NAMALWA (cell line): ENCODE data around the gene LYPD6B.

ENCODE experiments used
- DNase-seq: peaks from one replicate; pipeline ENCODE4 v3.0.0-alpha.2; 2015; ENCODE audit warnings: low spot score

LYPD6B gene

DNA sequence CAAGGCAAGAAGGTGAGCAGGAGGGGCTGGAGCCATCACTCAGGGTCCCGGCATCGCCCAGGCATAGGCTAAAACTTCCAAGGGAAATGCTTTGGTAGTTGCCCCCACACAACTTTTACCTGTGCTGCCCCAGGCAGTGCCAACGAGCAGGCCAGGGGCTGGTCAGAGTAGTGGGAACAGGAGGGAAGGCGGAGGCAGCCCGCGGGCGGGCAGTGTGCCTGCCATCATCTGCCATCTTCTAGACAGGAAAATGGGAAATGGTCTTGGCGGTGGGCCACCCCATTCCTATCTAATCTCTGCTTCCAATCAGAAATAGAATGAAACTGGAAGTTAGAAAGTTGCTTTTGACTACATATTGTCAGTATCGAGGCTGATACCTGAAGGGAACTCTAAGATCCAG is 26.0 kb upstream of the LYPD6B start:
- no peak for DNase-seq

DNA sequence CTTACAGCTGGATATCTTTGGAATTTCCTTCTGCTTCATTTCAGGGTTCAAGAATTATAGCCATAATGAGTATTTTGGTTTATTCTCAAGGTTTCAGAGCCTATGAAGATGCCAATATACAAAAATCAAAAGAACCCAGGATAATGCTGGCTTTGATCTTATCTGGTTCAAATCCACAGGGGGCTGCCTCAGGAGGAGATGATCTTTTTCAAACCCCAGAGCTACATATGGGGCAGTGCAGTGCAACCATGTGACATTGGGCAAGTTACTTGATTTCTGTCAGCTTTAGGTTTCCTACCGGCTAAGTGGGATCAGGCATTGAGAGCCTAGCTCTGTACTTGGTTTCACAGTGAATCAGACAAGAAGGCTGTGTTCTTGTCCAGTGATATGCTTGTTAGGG is 23.0 kb upstream of the LYPD6B start:
- DNase-seq = no peak

DNA sequence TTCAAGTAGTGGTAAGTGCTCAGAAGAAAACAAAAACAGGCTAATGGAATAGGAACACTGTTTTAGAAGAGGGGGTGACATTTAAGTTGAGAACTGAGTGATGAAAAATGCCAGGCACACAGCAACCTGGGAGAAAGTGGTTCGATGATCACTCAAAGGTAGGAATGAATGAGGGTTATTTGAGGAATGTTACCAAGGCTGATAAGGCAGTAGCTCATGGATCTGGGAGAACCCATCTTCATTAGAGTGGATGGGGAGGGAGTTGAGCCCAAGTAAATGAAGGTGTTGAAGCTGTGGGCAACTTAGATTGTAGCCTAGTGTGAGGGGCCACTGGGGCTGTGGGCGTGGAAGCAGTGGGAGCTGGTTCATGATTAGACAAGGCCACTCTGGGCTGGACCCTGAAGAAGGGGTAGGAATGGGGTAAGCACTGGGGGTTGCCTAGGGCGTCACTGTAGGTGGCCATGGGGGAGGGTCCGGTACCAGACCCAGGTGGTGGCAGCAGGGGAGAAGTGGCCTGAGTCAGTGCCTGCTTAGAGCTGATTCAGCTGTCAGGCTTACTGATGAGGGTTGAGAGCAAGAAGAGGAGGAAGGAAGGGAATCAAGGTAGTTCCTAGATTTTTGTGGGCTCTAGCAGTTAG is 22.5 kb upstream of the LYPD6B start:
- DNase-seq = no peak

DNA sequence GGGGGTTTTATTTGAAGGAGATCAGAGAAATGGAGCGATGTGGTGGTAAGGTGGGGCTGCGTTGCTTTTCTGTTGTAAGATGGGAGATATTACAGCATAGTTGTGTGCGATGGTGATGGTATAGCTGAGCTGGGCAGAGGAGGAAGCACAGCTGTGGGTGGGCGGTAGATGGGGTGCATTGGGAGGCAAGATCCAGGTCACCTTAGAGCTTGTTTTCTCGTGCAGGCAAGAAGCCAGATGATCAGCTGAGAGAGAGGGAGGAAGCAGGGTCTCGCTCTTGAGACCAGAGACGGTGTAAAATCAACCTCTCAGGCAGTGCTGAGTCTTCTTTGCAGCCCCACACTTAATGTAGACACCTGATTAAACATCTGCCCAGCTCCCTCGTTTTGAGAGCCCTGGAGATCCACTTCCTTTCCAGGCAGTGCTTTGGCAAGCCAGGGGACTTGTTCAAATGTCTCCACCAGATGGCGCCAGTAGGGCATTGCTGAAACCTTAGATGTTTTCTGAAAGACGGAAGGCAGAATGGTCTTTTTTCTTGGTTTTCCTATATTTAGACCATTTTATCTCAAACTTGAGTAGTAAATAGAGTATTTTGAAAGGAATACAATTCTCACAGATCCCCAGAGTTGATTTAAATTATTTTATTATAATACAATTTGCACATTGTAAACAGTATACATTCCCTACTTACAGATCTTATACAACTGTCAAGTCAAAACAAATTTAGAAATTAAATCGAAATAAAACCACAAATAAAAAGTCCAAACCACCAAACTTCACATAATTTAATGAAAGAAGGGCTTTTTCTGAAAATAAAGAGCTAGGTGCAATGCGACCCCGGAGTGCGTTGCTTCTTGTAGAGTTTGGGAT is 21.1 kb upstream of the LYPD6B start:
- peak; percentile 90 for DNase-seq

DNA sequence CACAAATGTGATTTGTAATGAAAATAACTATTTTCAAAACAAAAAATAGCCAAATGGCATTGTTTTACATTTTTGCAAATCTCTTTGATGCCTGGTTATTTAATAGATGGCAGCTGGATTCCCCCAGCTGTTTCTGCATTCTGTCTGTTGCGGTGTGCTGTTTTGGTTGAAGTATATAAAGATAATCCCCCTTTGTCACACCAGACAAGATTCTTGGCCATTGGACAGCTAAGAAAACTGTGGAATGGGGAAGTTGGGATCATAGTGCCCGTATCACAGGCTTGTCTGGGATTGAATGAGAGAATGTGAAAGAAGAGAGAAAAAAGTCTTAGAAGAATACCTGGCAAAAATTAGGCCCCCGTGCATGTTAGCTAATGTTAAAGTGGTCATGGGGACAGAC is 19.5 kb upstream of the LYPD6B start:
- peak; percentile 21 for DNase-seq

DNA sequence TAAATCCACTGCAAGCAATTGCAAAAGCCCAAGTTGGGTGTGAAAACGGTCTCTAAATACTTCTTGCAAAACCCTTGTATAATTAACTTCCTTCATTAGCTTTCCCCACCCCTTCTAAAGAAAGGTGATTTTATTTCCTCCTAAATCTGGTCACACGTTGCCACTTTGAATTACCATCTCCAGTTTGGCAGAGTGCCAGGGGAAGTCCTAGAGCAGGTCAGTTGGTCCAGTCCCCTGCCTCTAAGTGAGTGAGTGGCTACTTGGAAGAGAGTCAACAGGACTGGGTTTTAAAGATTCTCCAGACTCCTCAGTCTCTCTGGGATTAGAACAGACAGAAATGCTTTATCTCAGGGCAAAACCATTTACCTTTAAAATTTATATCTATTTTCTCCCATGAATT is 18.7 kb upstream of the LYPD6B start:
- DNase-seq = peak; percentile 56

DNA sequence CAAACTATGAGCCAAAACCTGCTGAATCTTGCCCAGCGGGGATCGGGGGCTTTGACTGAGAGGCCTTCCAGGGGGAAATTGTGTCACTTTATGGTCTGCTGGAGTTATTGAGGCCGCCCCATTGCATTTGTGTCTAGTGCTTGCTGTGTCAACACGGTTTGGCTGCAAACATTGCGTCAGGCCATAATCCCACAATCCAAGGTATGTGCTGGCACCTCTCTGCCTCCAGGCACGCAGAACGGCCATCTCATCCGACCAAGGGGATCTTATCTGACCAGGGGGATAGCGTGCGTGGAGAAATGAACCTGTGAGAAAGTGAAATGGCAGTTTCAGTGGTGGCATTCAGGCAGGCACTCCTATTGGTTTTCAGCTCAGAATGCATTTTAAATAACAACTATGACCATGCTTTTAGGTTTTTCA is 18.1 kb upstream of the LYPD6B start:
- DNase-seq = peak; percentile 46

DNA sequence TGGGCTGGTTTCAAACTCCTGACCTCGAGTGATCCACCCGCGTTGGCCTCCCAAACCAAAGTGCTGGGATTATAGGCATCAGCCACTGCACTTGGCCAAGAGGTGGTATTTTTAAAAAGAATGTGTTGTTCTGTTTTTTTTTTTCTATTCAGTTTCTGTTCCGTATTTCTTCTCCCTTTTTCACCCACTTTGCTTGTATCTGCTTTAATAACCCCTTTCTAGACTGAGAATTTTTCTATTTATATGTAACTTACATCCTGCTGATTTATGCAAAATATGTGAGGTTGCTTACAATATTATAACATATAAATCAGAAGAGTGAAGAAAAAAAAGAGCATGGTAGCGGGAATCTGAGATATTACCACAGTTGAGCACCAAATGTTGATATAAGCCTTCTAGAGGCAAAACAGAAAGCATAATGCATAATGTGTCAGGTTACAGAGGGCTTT is 17.2 kb upstream of the LYPD6B start:
- peak; percentile 82 for DNase-seq

DNA sequence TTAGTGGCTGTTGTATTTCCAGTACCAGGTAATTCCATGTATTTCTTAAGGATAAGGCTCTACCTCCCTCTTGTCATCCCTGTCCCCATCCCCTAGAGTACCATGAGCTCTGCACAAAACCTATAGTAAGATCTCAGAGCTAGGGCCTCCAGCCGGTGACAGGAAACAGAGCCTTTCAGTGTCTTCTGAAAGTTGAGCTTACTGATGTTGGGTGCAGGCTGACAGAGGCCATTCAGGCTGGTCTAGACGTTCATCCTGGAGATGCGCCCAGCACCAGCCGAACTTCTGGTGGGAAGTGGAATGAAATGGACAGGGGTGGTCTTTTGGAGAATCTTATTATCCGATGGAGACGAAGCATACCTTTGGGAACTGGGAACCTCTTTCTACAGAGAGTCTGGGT is 16.7 kb upstream of the LYPD6B start:
- peak; percentile 73 for DNase-seq

DNA sequence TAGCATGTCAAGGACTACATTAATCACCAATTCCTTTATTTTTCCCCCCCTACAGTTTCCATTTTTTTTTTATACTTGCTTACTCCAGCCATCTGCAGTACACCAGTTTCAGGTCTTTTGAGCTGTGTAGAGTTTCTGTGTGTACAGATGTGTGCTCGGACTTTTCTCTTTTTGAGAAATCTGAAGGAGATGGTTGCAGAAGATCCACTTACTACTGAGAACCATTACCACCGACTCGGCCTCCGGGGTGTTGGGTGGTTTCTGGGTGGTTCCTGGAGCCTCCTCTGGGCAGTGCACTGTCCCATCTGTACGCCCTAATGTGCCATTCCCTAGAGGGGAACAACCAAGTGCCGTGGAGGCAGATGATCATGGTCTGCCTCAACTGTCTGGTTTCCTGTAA is 15.4 kb upstream of the LYPD6B start:
- DNase-seq = no peak

DNA sequence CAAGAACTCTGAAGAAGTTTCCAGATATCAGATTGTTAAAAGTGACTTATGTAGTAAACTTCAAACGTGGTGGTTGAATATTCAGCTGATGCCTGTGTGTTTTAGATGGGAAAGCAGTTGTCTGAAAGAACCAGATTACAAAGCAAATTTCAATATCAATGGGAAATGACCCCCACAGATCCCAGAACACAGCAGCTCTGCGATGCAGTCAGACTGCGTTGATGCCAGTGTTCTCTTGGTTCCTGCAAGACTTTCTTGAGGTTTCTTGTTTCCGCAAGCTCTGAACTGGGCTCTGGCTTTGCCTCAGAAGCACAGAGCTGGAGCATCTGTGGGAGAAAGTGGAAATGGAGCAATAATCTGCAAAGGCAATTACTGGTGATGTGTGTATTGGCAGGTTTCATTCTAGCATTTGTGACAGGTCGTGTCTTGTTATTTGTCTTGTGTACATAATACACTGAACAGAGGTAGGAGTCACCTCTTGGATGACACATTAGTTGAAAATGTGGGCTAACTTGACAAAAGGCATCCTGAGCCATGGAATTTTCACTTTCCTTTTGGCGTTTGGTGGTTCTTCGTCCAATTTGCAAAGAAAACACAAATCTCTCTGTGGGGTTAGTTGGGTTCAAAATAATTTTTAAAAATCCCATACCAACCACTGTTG is 10.8 kb upstream of the LYPD6B start:
- DNase-seq = no peak

DNA sequence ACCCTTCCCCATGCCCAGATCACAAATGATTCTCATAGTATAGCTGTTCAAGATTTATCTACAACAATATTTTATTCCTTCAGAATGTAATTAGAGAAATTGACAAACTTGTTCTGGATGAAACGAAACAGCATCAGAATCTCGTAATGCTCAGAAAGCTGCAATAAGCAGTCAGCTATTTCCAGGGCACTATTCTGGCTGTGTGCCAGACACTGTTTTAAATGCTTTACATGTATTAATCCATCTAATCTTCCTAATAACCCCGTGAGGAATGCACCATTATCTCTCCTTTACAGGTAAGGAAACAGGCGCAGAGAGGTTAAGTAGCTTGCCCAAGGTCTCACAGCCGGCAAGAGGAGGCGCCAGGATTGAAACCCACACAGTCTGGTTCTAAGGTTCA is 10.1 kb upstream of the LYPD6B start:
- DNase-seq = no peak

DNA sequence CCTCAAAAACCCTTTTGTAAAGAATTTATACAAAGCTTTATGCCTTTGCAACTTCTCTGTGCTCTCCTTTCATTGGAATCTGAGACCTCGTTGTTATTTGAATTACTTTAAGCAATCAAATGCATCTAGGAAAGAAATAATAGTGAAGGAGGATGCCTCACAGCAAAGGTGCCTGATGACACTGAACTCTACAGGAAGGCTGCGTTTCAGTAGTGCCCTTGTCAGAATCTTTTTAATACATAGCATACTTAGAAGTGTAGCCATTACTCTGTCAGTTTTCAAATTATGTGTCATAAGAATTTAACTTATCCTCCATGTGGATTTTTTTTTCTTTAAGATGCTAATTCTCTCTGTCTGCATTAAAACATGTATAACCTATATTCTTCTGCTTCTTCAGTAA is 9.6 kb upstream of the LYPD6B start:
- no peak for DNase-seq

DNA sequence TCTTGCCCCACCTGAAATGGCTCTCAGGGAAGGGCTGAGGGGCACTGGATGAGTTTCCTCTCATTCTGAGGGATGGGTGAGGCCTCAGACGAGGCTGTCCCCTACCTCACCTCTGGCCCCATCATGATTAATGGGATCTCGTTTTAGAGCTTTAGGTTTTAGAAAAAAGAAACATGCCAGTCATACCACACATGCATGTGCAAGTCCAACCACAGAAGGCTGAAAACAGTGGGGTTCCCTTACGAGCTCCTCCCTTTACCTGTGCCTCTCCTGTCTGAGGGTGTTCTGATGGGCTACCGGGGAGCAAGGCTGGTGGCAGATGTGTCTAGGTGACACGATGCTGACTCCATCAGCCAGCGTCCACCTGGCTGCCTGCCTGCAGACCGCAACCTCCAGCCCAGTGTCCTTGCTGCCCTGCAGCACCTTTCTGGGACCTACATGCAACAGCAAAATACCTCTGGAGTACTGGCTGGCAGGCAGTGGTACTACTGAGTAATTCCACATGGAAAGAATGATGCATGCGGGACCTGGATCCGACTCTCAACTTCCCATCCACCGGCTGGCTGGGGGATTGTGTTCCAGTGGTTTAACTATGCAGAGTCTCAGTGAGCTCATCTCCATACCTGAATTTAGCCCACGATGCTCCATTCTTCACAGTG is 9.1 kb upstream of the LYPD6B start:
- no peak for DNase-seq

DNA sequence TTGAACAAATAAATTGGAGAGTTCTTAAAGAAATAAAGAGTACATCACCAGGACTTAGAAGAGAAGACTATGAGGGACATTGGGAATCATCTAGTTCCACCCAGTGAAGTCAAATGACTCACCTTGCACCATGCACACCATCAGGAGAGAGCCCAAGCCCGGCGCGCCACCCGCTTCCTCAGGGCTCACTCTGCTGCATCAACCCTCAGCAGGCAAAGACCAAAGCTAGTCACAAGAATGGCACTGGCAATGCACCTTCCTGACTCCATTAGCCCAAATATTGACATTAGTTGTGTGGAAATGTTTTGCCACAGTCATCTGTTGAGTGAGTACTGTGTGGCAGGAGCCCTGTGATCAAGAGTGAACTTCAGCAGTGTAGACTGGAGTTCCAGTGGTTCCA is 7.1 kb upstream of the LYPD6B start:
- no peak for DNase-seq

DNA sequence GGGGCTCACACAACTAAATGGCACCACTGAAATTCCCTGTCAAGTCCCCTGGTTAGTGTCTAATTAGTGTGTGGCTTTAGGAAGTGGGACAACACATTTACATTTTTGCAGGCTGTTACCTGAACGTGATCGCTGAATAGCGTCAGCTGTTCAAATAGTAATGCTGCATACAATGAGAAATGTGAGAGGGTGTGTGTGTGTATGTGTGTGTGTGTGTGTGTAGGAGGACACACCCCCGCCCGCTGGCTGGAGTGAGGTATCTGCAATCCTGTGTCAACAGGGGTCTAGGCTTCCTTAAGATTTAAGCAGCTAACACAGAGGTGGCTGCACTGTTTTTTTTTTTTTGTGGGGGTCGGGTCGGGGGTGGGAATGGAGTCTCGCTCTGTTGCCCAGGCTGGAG is 4.8 kb upstream of the LYPD6B start:
- no peak for DNase-seq

DNA sequence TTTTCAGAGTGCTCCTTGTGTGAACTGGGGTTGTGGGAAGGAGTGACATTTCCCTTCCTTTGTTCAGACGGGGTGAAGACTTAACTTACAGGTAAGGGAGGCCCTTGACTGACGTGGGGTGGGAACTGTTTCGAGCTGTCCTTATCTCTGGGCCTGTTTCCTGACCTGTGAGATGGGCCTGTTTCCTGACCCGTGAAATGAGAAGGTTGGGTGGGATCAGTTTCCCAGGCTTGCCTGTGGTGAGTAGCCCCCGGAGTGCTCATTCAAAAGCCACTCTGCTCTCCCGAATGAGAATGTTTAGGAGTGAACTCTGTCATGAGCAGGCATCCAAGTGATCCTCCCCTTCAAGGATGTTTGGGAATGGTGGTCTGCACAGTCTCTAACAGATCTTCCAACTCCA is 4.1 kb upstream of the LYPD6B start:
- DNase-seq = no peak

DNA sequence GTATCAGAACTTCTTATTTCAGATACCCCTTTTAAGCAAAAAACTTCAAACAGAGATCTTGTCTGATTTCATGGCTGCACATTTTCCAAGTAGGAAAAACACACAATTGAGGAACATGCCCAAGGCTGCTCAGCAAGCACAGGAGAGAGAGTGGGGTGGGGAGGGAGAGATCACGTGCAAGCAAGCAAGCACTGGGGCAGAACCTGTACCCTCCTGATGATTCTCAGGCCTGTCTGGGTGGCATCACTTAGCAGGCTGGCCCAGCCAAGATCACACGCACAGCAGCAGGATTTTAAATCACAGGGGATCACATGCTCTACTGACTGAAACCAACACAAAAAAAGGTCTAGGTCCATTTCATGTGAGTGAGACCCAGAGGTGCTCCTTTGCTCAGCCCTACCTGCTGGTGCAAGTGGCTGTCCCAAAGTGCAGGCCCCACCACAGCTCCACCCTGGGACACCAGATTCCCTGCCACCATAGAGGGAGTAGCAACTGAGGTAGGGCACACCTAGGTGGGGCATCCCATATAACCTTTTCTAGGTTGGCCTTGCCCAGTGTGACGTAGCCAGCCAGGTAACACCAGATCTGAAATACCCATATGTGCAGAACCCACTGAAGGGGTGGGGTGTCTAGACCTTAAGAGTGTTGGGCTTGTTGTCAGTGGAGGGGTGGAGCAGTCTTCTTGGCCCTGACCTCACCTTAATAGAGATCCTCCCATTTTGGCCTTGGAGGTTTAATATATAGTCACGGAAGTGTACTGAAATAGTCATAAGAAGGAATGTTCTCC is 1.8 kb upstream of the LYPD6B start:
- DNase-seq = no peak

DNA sequence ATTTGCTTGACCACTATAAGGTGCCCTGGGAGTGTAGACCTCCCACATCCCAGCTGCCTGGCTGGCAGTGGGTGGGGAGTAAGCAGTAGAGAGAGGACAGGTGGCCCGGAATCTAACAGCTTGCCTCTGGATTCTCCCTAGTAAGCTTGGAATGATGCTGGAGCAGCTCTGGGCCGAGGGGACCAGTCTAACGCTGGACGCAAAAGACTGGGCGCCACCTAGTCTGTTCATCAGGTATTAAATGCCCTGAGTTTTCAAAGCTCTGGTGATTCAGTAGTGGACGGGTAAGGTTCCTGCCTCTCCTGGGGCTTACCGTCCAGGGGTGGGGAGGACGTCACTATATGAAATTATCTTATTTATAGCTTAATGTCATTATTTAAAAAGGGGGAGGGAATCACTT is 648 bp upstream of the LYPD6B start:
- no peak for DNase-seq

DNA sequence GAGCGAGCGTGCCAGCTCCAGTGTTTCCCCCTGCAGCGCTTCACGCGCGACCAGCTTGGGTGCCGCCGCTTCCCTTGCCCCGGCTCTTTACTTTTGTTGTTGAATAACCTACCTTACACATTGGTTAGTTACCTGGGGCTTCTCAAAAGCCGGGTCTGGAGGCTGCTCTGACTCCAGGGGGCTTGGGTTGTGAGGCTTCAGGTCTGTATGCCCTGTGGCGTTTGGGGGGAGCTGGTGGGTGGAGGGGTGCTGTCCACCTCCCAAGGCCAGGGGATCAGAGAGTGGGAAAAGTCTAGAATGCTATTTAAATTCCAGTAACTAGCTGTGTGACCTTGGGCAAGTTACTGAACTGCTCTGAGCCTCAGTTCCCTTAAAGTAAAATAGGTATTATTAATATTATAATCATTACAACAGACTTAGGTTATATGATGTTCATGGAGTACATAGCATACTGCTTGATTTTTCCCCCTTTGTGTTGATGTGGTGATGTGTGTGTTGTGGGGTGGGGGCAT is 770 bp downstream of the LYPD6B start:
- no peak for DNase-seq

DNA sequence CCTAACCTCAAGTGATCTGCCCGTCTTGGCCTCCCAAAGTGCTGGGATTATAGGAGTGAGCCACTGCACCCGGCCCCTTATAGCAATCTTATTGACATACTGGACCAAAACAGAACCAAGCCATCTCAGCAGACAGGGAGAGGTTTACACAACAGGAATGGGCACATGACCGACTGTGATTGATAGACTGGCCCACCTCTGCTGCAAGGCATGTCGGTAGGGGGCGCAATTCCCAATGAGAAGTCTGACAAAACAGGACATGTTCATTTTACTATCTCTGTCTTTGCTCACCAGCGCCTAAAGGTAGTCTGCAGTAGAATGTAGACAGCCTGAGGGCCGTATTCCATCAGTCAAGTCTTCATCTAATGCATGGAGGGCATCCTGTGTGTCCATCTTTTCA is 2.0 kb downstream of the LYPD6B start:
- DNase-seq = peak; percentile 63

DNA sequence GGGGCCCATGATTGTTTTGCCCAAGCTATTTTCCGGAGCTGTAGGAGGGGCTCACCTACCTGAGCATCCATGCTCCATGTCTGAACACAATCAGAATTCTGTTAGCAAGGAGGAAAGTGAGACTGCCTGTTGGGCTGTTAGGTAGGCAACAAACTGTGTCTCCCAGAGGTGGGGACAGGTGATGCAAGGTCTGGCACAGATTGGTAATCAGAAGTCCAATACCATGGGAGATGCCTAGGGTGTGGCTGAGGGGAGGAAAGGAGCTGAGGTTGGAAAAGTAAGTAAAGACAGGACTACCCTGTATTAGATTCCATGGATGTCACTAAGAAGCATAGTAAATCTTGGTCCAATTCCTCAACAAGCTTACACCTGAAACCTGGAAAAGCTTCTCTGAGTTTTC is 3.0 kb downstream of the LYPD6B start:
- no peak for DNase-seq
